ENCODE results near the gene RNF41. TPM values are rescaled to one million over a fixed set of nuclear protein-coding genes. Genes with fewer than 3 reads are reported as not detected.
"Not testable (repeated sequence)": the region's sequence is repeated elsewhere in the genome, so short reads cannot be mapped to it uniquely, and the experiment has no call there.

RNF41 gene
- total RNA-seq, 1 donor from 2014 or later: 50.8 TPM

- H3K36me3 Mint-ChIP-seq (ENCODE audit: insufficient read depth): peaks cover 29% of the 10 kb centered on the region
- TF ChIP-seq CTCF (IDR thresholded peaks at IDR 0.05; ENCODE audit: unreplicated experiment): no peak
- H3K4me3 Mint-ChIP-seq (ENCODE audit: low read depth): peak within 1 kb of the TSS; percentile 94
- no peaks in the 10 kb centered on the region for H3K9me3 Mint-ChIP-seq (ENCODE audit: low read depth)
- H3K27me3 Mint-ChIP-seq: no peaks in the 10 kb centered on the region
- H3K4me1 Mint-ChIP-seq (ENCODE audit: low read depth): peaks cover 36% of the 10 kb centered on the region
- H3K27ac Mint-ChIP-seq: peak within 1 kb of the TSS; percentile 99
- peak; percentile 79 for DNase-seq (ENCODE audit: low spot score, unreplicated experiment)
These were observed 63.4 kb downstream of the RNF41 start, which contains the start of gene MYL6 for GRCh38 chr12:56158029-56158925. TSS of gene MYL6 (plus strand) at chr12:56158359. CDS start at chr12:56158402, 43 bp downstream.

GRCh38 chr12:56157201-56158028 lies 64.3 kb downstream of the RNF41 start:
- Mint-ChIP-seq H3K9me3 (ENCODE audit: low read depth) (no peaks in the 10 kb centered on the region), H3K27ac (peak overlapping the region; percentile 99), H3K36me3 (ENCODE audit: insufficient read depth) (peaks cover 27% of the 10 kb centered on the region), H3K27me3 (no peaks in the 10 kb centered on the region), H3K4me3 (ENCODE audit: low read depth) (peak overlapping the region; percentile 94), H3K4me1 (ENCODE audit: low read depth) (peaks cover 40% of the 10 kb centered on the region)
- peak; percentile 73 for TF ChIP-seq CTCF (IDR thresholded peaks at IDR 0.05; ENCODE audit: unreplicated experiment)
- peak; percentile 69 for DNase-seq (ENCODE audit: low spot score, unreplicated experiment)

GRCh38 chr12:56156464-56157200 lies 65.1 kb downstream of the RNF41 start:
- not testable (repeated sequence) for DNase-seq (ENCODE audit: low spot score, unreplicated experiment); H3K27me3 Mint-ChIP-seq; H3K9me3 Mint-ChIP-seq (ENCODE audit: low read depth)
- H3K36me3 Mint-ChIP-seq (ENCODE audit: insufficient read depth): peaks cover 27% of the 10 kb centered on the region
- H3K27ac Mint-ChIP-seq: peak overlapping the region; percentile 99
- peaks cover 41% of the 10 kb centered on the region for H3K4me1 Mint-ChIP-seq (ENCODE audit: low read depth)
- peak overlapping the region; percentile 94 for H3K4me3 Mint-ChIP-seq (ENCODE audit: low read depth)

- H3K36me3 Mint-ChIP-seq (ENCODE audit: insufficient read depth): peaks cover 24% of the 10 kb centered on the region
- TF ChIP-seq CTCF (IDR thresholded peaks at IDR 0.05; ENCODE audit: unreplicated experiment): no peak
- peak overlapping the region; percentile 50 for H3K4me3 Mint-ChIP-seq (ENCODE audit: low read depth)
- H3K4me1 Mint-ChIP-seq (ENCODE audit: low read depth): peaks cover 36% of the 10 kb centered on the region
- DNase-seq (ENCODE audit: low spot score, unreplicated experiment): no peak
- peak overlapping the region; percentile 84 for H3K27ac Mint-ChIP-seq
- H3K27me3 Mint-ChIP-seq: no peaks in the 10 kb centered on the region
- no peaks in the 10 kb centered on the region for H3K9me3 Mint-ChIP-seq (ENCODE audit: low read depth)
These were observed 66.4 kb downstream of the RNF41 start for GRCh38 chr12:56155256-56155845.

GRCh38 chr12:56154818-56155217 lies 66.9 kb downstream of the RNF41 start:
- Mint-ChIP-seq H3K27me3 (no peaks in the 10 kb centered on the region), H3K36me3 (ENCODE audit: insufficient read depth) (peaks cover 19% of the 10 kb centered on the region), H3K27ac (no peak overlapping the region), H3K4me1 (ENCODE audit: low read depth) (peaks cover 31% of the 10 kb centered on the region), H3K4me3 (ENCODE audit: low read depth) (no peak overlapping the region), H3K9me3 (ENCODE audit: low read depth) (no peaks in the 10 kb centered on the region)
- DNase-seq (ENCODE audit: low spot score, unreplicated experiment): no peak
- no peak for TF ChIP-seq CTCF (IDR thresholded peaks at IDR 0.05; ENCODE audit: unreplicated experiment)
